Right lobe of liver (tissue), 6 donors: ENCODE data around the gene C19orf85. TPM values are rescaled to one million over a fixed set of nuclear protein-coding genes. Genes with fewer than 3 reads are reported as not detected.
A peak's percentile ranks its signal among the peaks of the same experiment; 100 is the strongest.

Experiments
- ATAC-seq, 4 donors: fragments of 200-7000 bp; cut with Tn5 transposase; one replicate each; pipeline ENCODE4 v1.9.1; 2020; ENCODE audit warnings: mild to moderate bottlenecking in 4 of 4, moderate library complexity in 4 of 4
- DNase-seq, 3 donors: peaks; one replicate each; pipeline ENCODE4 v3.0.0-alpha.2; 2020
- H3K27ac ChIP-seq, 3 donors: fragments of 200-600 bp; one replicate each; pipeline ENCODE4 v1.8.0; 2022
- H3K27me3 ChIP-seq, 2 donors: fragments of 200-600 bp; one replicate each; pipeline ENCODE4 v1.8.0; 2022
- H3K36me3 ChIP-seq, 4 donors: fragments of 200-600 bp; sonication (generic) in 1 of 4; one replicate each; pipeline versions ENCODE4 v1.5.1 to v1.8.0; 2017 to 2022; ENCODE audit warnings: control low read depth in 1 of 4
- H3K4me1 ChIP-seq, 4 donors: fragments of 200-600 bp; sonication (generic) in 1 of 4; one replicate each; pipeline versions ENCODE4 v1.5.1 to v1.8.0; 2017 to 2022; ENCODE audit warnings: control low read depth in 1 of 4
- H3K4me3 ChIP-seq, 3 donors: fragments of 200-600 bp; one replicate each; pipeline ENCODE4 v1.8.0; 2022
- H3K9me3 ChIP-seq, 4 donors: fragments of 200-600 bp; sonication (generic) in 1 of 4; one replicate each; pipeline versions ENCODE4 v1.5.1 to v1.8.0; 2017 to 2022; ENCODE audit warnings: control low read depth in 1 of 4
- CTCF ChIP-seq, 4 donors: fragments of 200-600 bp in 3 of 4; fragments of 450-650 bp in 1 of 4; IDR thresholded peaks; one replicate each; pipeline versions ENCODE4 v1.5.1 to v1.8.0; 2016 to 2022; ENCODE audit warnings: antibody characterized with exemption in 4 of 4, mild to moderate bottlenecking in 2 of 4
- POLR2A ChIP-seq: fragments of 450-650 bp; IDR thresholded peaks from one replicate; pipeline ENCODE4 v1.6.1; 2017; ENCODE audit warnings: antibody characterized with exemption, mild to moderate bottlenecking
- WGBS: methylation state at CpG from one replicate; pipeline ENCODE4 v1.1.6; 2018; ENCODE audit warnings: low coverage, low lambda C conversion rate; ENCODE audit not compliant: insufficient coverage; ENCODE audit errors: missing lambda C conversion rate; 5-methylcytosine and 5-hydroxymethylcytosine counted together
- intact Hi-C, 2 donors: fragments of 100-400 bp; cut with DNase I; formaldehyde crosslinking; loops; one replicate each; pipeline versions ENCODE4 v1.11.2 to v1.14.1; 2022
- total RNA-seq, 6 experiments: library from RNA; depleted of rRNA in 2 of 6; stranded (reverse); fragments of >200 nt in 2 of 6; fragmentation: NEBNext Ultra II Directional in 3 of 6; extraction: Animal tissue kit (Norgen Biotek cat#: 25700) in 3 of 6; gene quantifications; one replicate each; pipeline versions ENCODE4 v1.1.0 to v1.2.4, GENCODE V29; 2016 to 2023
- donor health status: DM: no; HTN: yes; CAD: no.
- donor health status: DM: no; HTN: no; CAD: no.
- donor health status: DM: no; HTN: no; CAD: no.
- donor health status: DM: no; HTN: yes; CAD: no.
- donor health status: DM: no; HTN: yes; CAD: no.

Gene C19orf85
- total RNA-seq, 6 experiments from 2014 or later, result not detected

GRCh38 chr19:55477905-55478304 is 13.4 kb upstream of the C19orf85 start:
- Histone ChIP-seq H3K27ac (no peak overlapping the region), H3K36me3 (peaks cover 0 to 6% (median 0%) of the 10 kb centered on the region in 4 donors), H3K27me3 (no peaks in the 10 kb centered on the region), H3K9me3 (no peaks in the 10 kb centered on the region), H3K4me1 (peaks cover 0 to 17% (median 4%) of the 10 kb centered on the region in 4 donors), H3K4me3 (no peak overlapping the region)
- intact Hi-C loops, result no loop called here
- 64% methylated on average over 6 of the region's 13 CpGs for WGBS
- ATAC-seq, result no peak
- DNase-seq, result no peak
- TF ChIP-seq POLR2A, result no peak
- no peak for TF ChIP-seq CTCF (IDR thresholded peaks at IDR 0.05)

GRCh38 chr19:55476100-55476775 is 11.7 kb upstream of the C19orf85 start, which contains the start of gene ZNF628:
Gene ZNF628 (plus strand): TSS chr19:55476617. CDS start chr19:55479911, 3,294 bp downstream.
- Histone ChIP-seq H3K36me3 (no peaks in the 10 kb centered on the region), H3K27me3 (no peaks in the 10 kb centered on the region), H3K4me3 (peak within 1 kb of the TSS; percentile 59 to 76 (median 61)), H3K27ac (peak within 1 kb of the TSS; percentile 92 to 95 (median 95)), H3K4me1 (peaks cover 0 to 17% (median 4%) of the 10 kb centered on the region in 4 donors), H3K9me3 (no peaks in the 10 kb centered on the region)
- 1% methylated on average over 23 of the region's 61 CpGs for WGBS
- intact Hi-C loops, result no loop called here
- DNase-seq, result peak; percentile 99
- TF ChIP-seq CTCF (IDR thresholded peaks at IDR 0.05) (no peak), POLR2A (peak; percentile 88)
- ATAC-seq, result peak; percentile 95 to 97 (median 96)

GRCh38 chr19:55474269-55475265 is 10.0 kb upstream of the C19orf85 start:
- TF ChIP-seq POLR2A (no peak), CTCF (IDR thresholded peaks at IDR 0.05) (no peak)
- WGBS, result 85% methylated on average over 5 of the region's 19 CpGs
- H3K27ac ChIP-seq, result no peak overlapping the region
- DNase-seq (no peak), ATAC-seq (no peak)
- H3K27me3 ChIP-seq, result no peaks in the 10 kb centered on the region
- H3K4me3 ChIP-seq, result no peak overlapping the region
- intact Hi-C loops, result no loop called here
- no peaks in the 10 kb centered on the region for H3K36me3 ChIP-seq
- H3K4me1 ChIP-seq, result peaks cover 0 to 17% (median 4%) of the 10 kb centered on the region in 4 donors
- no peaks in the 10 kb centered on the region for H3K9me3 ChIP-seq

GRCh38 chr19:55473225-55474012 is 8.9 kb upstream of the C19orf85 start:
- WGBS, result 96% methylated on average over 5 of the region's 16 CpGs
- H3K27ac ChIP-seq, result no peak overlapping the region

More at GRCh38 chr19:55473225-55474012, 8.9 kb upstream of the C19orf85 start:
- TF ChIP-seq CTCF (IDR thresholded peaks at IDR 0.05) (no peak), POLR2A (no peak)
- no peaks in the 10 kb centered on the region for H3K9me3 ChIP-seq
- DNase-seq (peak in 1 of 3 donors; percentile 18), ATAC-seq (no peak)
- no peaks in the 10 kb centered on the region for H3K27me3 ChIP-seq
- no peak overlapping the region for H3K4me3 ChIP-seq
- intact Hi-C loops, result no loop called here
- peaks cover 0 to 17% (median 4%) of the 10 kb centered on the region in 4 donors for H3K4me1 ChIP-seq
- no peaks in the 10 kb centered on the region for H3K36me3 ChIP-seq
